Motor neuron (in vitro differentiated cells): ENCODE data around the gene NMUR2. TPM values are rescaled to one million over a fixed set of nuclear protein-coding genes. Genes with fewer than 3 reads are reported as not detected.

Experiments used
- ATAC-seq, 8 experiments: fragments of 200-7000 bp; cut with Tn5 transposase; replicated peaks in 6 of 8; 2 replicates each; pipeline ENCODE4 v1.8.0; 2021; ENCODE audit warnings: mild to moderate bottlenecking in 8 of 8, moderate library complexity in 8 of 8
- H3K27ac ChIP-seq, 2 donors: fragments of 250-450 bp; sonication (Bioruptor Pico); 2 replicates each; pipeline ENCODE4 v1.9.0; 2021; ENCODE audit warnings: antibody characterized with exemption in 2 of 2, mild to moderate bottlenecking in 2 of 2, moderate library complexity in 1 of 2
- H3K4me1 ChIP-seq, 2 donors: fragments of 250-450 bp; sonication (Bioruptor Pico); replicated peaks in 1 of 2; 2 replicates each; pipeline ENCODE4 v1.6.1; 2021; ENCODE audit warnings: antibody characterized with exemption in 2 of 2, mild to moderate bottlenecking in 2 of 2, moderate library complexity in 1 of 2
- H3K4me3 ChIP-seq, 5 donors: fragments of 250-450 bp; sonication (Bioruptor Pico); 2 replicates each; pipeline ENCODE4 v1.9.0; 2021; ENCODE audit warnings: antibody characterized with exemption in 5 of 5, mild to moderate bottlenecking in 5 of 5, moderate library complexity in 4 of 5
- WGBS, 10 experiments: fragments of 450-650 bp; shearing (Covaris generic); methylation state at CpG; one replicate each; pipeline ENCODE4 v1.0.0; 2022; 5-methylcytosine and 5-hydroxymethylcytosine counted together
- in situ Hi-C, 9 experiments: fragments of 400-800 bp; cut with MboI; loops; one replicate each; pipeline ENCODE4 v1.15.0; 2021; ENCODE audit warnings: low sequenced_read_pairs in 9 of 9, low pct_unique_long_range_greater_than_20kb in 2 of 9; ENCODE audit not compliant: unreplicated experiment in 9 of 9
- total RNA-seq, 8 experiments: library from RNA; unstranded; fragments of 300-600 nt; gene quantifications; 2 replicates each; pipeline versions ENCODE4 v1.2.3 to v1.2.4, GENCODE V29; 2022

The NMUR2 gene
- total RNA-seq, 8 experiments from 2014 or later, result 0.21 to 1.2 (median 0.42) TPM; not detected in 3

DNA sequence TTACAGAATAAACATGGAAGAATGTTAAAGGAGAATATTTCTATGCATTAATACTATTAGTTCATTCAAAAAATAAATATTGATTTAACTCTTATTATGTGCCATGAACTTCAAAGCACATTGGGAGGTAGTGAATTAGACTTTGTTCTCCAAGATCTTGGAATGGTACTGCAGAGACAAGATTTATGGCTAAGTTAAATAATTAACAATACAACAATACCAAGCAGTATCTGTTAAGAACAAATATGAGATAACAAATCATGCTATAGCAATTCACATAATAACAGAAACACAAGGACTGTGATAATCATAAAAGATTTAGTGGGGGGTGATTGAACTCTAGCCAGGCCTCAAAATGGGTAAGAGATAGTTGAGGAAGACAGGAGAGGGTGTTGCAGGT, 11.6 kb downstream of the NMUR2 start:
- no peak for ATAC-seq
- no peak overlapping the region for H3K4me3 ChIP-seq
- H3K4me1 ChIP-seq, result no peaks in the 10 kb centered on the region
- in situ Hi-C loops, result no loop called here
- no peak overlapping the region for H3K27ac ChIP-seq

- Histone ChIP-seq H3K4me1 (no peaks in the 10 kb centered on the region), H3K4me3 (no peak overlapping the region), H3K27ac (no peak overlapping the region)
- ATAC-seq, result peak in 2 of 8 experiments; percentile 60 to 79
- in situ Hi-C loops, result no loop called here
- WGBS, 10 experiments, result 0 to 96% (median 69%) methylated on average over 1 to 3 of the region's 3 CpGs; no CpG with 5 or more reads in 3 of the 10 experiments
Observed at GRCh38 chr5:152389208-152389849, 15.8 kb downstream of the NMUR2 start.

DNA sequence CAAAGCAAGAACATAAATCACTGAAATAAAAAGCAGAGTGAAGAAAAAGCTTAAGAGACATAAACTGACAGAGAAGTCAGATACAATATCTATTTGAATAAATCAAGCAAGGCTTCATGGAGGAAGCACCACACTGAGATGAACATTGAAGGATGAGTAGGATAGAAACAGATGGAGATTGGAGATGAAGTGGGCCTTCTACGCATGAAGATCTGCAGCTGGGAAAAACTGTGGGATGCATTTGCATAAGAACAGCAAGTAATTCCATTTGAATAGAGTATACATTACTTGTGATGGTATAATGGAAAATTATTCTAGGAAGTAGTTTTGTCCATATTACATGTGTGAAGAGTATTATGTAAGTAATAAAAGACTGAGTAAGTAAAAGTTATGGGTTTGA, 16.5 kb downstream of the NMUR2 start:
- H3K4me3 ChIP-seq, result no peak overlapping the region
- no peak for ATAC-seq
- H3K27ac ChIP-seq, result no peak overlapping the region
- 0 to 100% (median 65%) methylated on average over 1 of the region's 1 CpG; no CpG with 5 or more reads in 2 of the 10 experiments for WGBS, 10 experiments
- in situ Hi-C loops, result no loop called here
- H3K4me1 ChIP-seq, result no peaks in the 10 kb centered on the region

GRCh38 chr5:152380415-152381123, 24.5 kb downstream of the NMUR2 start:
- in situ Hi-C loops, result no loop called here
- Histone ChIP-seq H3K27ac (no peak overlapping the region), H3K4me1 (no peaks in the 10 kb centered on the region), H3K4me3 (no peak overlapping the region)
- 9 to 100% (median 89%) methylated on average over 3 to 9 of the region's 10 CpGs for WGBS, 10 experiments
- no peak for ATAC-seq

DNA sequence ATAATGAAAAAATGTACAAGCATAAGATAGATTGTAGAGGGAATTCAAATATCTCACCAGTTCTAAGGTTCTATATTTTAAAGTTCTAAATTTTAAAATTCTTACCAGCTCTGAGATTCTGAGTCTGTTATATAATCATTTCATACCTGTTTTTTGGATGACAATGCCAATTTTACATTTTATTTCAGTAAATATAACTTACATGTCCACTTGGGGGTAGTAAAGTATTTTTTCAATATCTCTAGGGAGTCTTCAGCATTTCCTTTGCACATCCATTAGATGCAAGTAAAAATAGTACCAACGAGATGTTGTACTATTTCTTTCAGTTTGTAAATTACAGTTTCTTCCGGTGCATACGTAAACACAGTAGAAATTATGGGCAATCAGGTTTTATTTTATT, 25.7 kb downstream of the NMUR2 start:
- no peak overlapping the region for H3K27ac ChIP-seq
- in situ Hi-C loops, result no loop called here
- 10 to 100% (median 84%) methylated on average over 2 to 3 of the region's 3 CpGs; no CpG with 5 or more reads in 1 of the 10 experiments for WGBS, 10 experiments
- no peak overlapping the region for H3K4me3 ChIP-seq
- no peaks in the 10 kb centered on the region for H3K4me1 ChIP-seq
- ATAC-seq, result no peak

DNA sequence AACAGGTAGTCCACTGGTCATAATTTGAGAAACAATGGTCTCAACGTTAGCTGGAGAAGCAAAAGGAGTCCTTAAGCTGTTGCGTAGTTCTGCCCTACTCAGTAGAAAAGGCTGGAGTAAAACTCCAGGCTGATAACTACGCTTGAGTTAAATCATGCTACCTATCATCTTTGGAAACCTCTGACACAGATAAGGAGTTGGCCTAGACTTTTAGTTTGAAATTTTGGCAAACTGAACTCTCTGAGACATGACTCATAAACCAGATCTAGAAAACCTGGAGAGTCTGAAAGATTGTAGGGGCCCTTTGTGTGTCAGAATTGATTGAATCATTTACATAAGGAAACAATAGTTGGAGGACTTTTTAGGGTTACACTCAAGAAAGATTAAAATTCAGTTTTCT, 26.3 kb downstream of the NMUR2 start:
- Histone ChIP-seq H3K4me3 (no peak overlapping the region), H3K27ac (no peak overlapping the region), H3K4me1 (no peaks in the 10 kb centered on the region)
- in situ Hi-C loops, result no loop called here
- no peak for ATAC-seq
- WGBS, 10 experiments, result 0 to 100% (median 54%) methylated on average over 1 to 3 of the region's 3 CpGs; no CpG with 5 or more reads in 2 of the 10 experiments

- ATAC-seq, result no peak
- H3K27ac ChIP-seq, result no peak overlapping the region
- in situ Hi-C loops, result no loop called here
- no peaks in the 10 kb centered on the region for H3K4me1 ChIP-seq
- H3K4me3 ChIP-seq, result no peak overlapping the region
- 0 to 100% (median 72%) methylated on average over 1 to 4 of the region's 4 CpGs for WGBS, 10 experiments
Observed at GRCh38 chr5:152376886-152377285, 28.2 kb downstream of the NMUR2 start.

DNA sequence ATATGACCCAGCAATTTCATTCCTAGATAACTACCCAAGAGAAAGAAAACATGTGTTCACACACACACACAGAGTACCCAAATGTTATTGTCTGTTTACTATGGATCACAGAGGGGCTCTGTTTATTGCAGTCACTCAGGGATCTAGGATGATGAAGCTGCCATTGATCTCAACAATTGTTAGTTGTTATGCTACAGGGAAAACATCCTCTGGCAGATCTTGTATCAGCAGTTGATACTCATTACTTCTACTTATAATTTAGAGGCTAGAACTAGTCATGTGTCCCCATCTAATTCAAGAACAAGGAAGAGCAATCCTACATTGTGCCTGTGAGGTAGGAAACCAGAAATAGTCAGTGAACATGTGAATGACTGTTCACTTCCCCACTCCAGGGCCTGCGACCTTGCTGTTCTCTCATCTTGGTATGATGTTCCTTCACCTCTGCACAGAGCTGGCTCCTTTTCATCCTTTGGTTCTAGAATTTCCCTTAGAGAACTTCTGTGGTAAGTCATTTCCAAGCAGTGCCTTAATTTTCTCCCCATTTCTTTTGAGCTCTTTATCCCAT, 30.3 kb downstream of the NMUR2 start:
- no peak for ATAC-seq
- in situ Hi-C loops, result loop anchor here in 1 of 9 experiments (25.0 kb wide), 1 partner anchor 138 kb away; no protein-coding TSS in a partner anchor
- 0 to 100% (median 14%) methylated on average over 1 of the region's 1 CpG; no CpG with 5 or more reads in 3 of the 10 experiments for WGBS, 10 experiments
- no peak overlapping the region for H3K27ac ChIP-seq
- no peak overlapping the region for H3K4me3 ChIP-seq
- H3K4me1 ChIP-seq, result no peaks in the 10 kb centered on the region

DNA sequence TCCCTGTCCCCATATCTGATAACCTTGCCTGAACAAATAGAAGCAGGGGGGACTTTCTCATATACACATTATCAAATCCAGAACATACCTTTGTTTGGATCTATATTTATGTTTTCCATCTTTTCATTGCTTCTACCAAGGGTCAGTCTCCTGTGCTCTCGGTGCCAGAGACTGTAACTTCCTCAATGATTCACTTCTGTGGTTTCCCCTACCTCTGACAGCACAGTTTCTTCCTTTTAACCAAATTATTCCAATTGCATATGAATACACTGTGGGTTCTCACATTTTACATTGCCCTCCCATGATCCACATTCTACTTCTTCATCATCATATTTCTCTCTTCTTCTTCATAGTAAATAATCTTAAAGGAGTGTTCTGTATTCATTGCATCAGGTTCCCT, 32.2 kb downstream of the NMUR2 start:
- ATAC-seq, result no peak
- in situ Hi-C loops, result loop anchor here in 1 of 9 experiments (25.0 kb wide), 1 partner anchor 139 kb away; no protein-coding TSS in a partner anchor
- no peak overlapping the region for H3K27ac ChIP-seq
- no peaks in the 10 kb centered on the region for H3K4me1 ChIP-seq
- 0 to 88% (median 30%) methylated on average over 1 of the region's 1 CpG; no CpG with 5 or more reads in 2 of the 10 experiments for WGBS, 10 experiments
- no peak overlapping the region for H3K4me3 ChIP-seq

GRCh38 chr5:152369298-152369697, 35.8 kb downstream of the NMUR2 start:
- no peak for ATAC-seq
- in situ Hi-C loops, result loop anchor here in 1 of 9 experiments (25.0 kb wide), 1 partner anchor 143 kb away; no protein-coding TSS in a partner anchor
- Histone ChIP-seq H3K4me1 (no peaks in the 10 kb centered on the region), H3K27ac (no peak overlapping the region), H3K4me3 (no peak overlapping the region)

GRCh38 chr5:152367554-152367953, 37.5 kb downstream of the NMUR2 start:
- no peak for ATAC-seq
- Histone ChIP-seq H3K4me1 (no peaks in the 10 kb centered on the region), H3K4me3 (no peak overlapping the region), H3K27ac (no peak overlapping the region)
- in situ Hi-C loops, result loop anchor here in 1 of 9 experiments (25.0 kb wide), 1 partner anchor 145 kb away; no protein-coding TSS in a partner anchor
- WGBS, 10 experiments, result 0 to 100% (median 86%) methylated on average over 1 to 3 of the region's 3 CpGs

DNA sequence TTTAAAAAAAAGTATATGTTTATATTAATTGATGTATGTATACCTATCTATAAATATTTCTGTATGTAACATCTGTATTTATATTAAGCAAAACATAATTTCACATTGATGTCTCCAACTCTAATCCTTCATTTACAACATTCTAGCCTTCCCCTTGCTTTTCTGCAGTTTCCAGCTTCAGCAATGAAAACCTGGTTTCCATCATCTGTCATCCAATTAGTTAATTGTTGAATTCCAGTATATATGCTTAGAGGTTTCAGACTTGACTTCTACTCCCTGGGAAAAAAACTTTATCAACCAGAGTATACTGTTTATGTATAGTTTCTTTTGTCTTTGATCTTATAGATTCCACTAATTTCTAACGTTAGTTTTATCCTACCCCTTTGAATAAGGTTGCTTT, 38.4 kb downstream of the NMUR2 start:
- no peak for ATAC-seq
- in situ Hi-C loops, result loop anchor here in 1 of 9 experiments (25.0 kb wide), 1 partner anchor 146 kb away; no protein-coding TSS in a partner anchor
- Histone ChIP-seq H3K27ac (no peak overlapping the region), H3K4me3 (no peak overlapping the region), H3K4me1 (no peaks in the 10 kb centered on the region)
- 0 to 100% (median 41%) methylated on average over 1 of the region's 1 CpG; no CpG with 5 or more reads in 2 of the 10 experiments for WGBS, 10 experiments

DNA sequence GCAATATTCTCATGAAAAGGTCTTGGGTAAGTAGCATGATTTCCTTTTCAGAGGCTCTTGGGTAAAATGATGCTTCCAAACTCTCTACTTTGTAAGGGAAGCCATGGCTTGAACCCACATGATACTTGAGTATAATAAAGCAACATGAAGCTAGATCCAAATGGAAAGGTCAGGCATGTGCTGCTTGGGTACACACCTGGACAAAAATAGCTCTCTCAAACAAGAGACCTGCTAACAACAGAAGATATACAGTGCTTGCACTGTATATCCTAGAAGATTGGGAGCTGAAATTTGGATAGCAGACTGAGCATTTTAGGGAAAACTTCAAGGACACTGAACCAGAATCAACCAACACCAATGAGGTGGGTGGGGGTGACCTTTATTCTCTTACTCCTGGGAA, 40.2 kb downstream of the NMUR2 start:
- in situ Hi-C loops, result loop anchor here in 1 of 9 experiments (25.0 kb wide), 1 partner anchor 147 kb away; no protein-coding TSS in a partner anchor
- H3K4me1 ChIP-seq, result no peaks in the 10 kb centered on the region
- ATAC-seq, result no peak
- H3K27ac ChIP-seq, result no peak overlapping the region
- H3K4me3 ChIP-seq, result no peak overlapping the region
